ENCODE results near the gene CAVIN2. TPM values are rescaled to one million over a fixed set of nuclear protein-coding genes. Genes with fewer than 3 reads are reported as not detected.

The CAVIN2 gene
- total RNA-seq, 2 experiments from 2014 or later = 0.10 TPM; not detected in 1

- Histone ChIP-seq H3K4me2 (ENCODE audit: low read length) (no peak overlapping the region), H3K36me3 (ENCODE audit: insufficient read depth, low read length) (no peaks in the 10 kb centered on the region), H3K9me2 (ENCODE audit: insufficient read depth, low read length) (no peaks in the 10 kb centered on the region), H3K4me3 (ENCODE audit: low read depth, low read length, poor library complexity, severe bottlenecking) (no peak overlapping the region), H3K27ac (ENCODE audit: low read depth, low read length, poor library complexity, severe bottlenecking) (no peak overlapping the region), H3K79me2 (ENCODE audit: insufficient read depth, low read depth, low read length) (no peaks in the 10 kb centered on the region), H3K4me1 (ENCODE audit: insufficient read depth, low read length, poor library complexity, severe bottlenecking) (no peaks in the 10 kb centered on the region), H3K9me3 (ENCODE audit: low read length) (no peaks in the 10 kb centered on the region), H2AFZ (ENCODE audit: low read length) (no peak overlapping the region), H4K20me1 (ENCODE audit: insufficient read depth, low read length) (no peaks in the 10 kb centered on the region)
- no TSS peak for BruUV-seq (replicated peaks)
- intact Hi-C loops (cut with micrococcal nuclease; ENCODE audit: unreplicated experiment) = no loop called here
- ChIA-PET POLR2A (interaction anchor here (1.3 kb wide), 1 partner anchor 9 kb away, joined by 3 read pairs; no protein-coding TSS in a partner anchor), CTCF (ENCODE audit: unreplicated experiment) (no interaction called here)
- DNase-seq (ENCODE audit: low spot score) = no peak
- TF ChIP-seq CTCF (conservative IDR thresholded peaks at IDR 0.05; ENCODE audit: low read length) = no peak
- no peak for TF ChIP-seq EZH2phosphoT487 (IDR thresholded peaks at IDR 0.05; ENCODE audit: borderline replicate concordance, low read depth, low read length)
Observed at GRCh38 chr2:191824398-191824797, 22.5 kb downstream of the CAVIN2 start.

GRCh38 chr2:191821078-191821477 is 25.8 kb downstream of the CAVIN2 start:
- Histone ChIP-seq H3K9me3 (ENCODE audit: low read length) (no peaks in the 10 kb centered on the region), H2AFZ (ENCODE audit: low read length) (no peak overlapping the region), H3K4me2 (ENCODE audit: low read length) (no peak overlapping the region), H3K27ac (ENCODE audit: low read depth, low read length, poor library complexity, severe bottlenecking) (no peak overlapping the region), H3K4me1 (ENCODE audit: insufficient read depth, low read length, poor library complexity, severe bottlenecking) (no peaks in the 10 kb centered on the region), H3K9me2 (ENCODE audit: insufficient read depth, low read length) (no peaks in the 10 kb centered on the region), H3K4me3 (ENCODE audit: low read depth, low read length, poor library complexity, severe bottlenecking) (no peak overlapping the region), H4K20me1 (ENCODE audit: insufficient read depth, low read length) (no peaks in the 10 kb centered on the region), H3K36me3 (ENCODE audit: insufficient read depth, low read length) (no peaks in the 10 kb centered on the region), H3K79me2 (ENCODE audit: insufficient read depth, low read depth, low read length) (no peaks in the 10 kb centered on the region)
- intact Hi-C loops (cut with micrococcal nuclease; ENCODE audit: unreplicated experiment) = no loop called here
- DNase-seq (ENCODE audit: low spot score) = no peak
- ChIA-PET CTCF (ENCODE audit: unreplicated experiment) (interaction anchor here (0.8 kb wide), 1 partner anchor 21 kb away, joined by 3 read pairs; no protein-coding TSS in a partner anchor), POLR2A (no interaction called here)
- TF ChIP-seq EZH2phosphoT487 (IDR thresholded peaks at IDR 0.05; ENCODE audit: borderline replicate concordance, low read depth, low read length) = no peak
- no peak for TF ChIP-seq CTCF (conservative IDR thresholded peaks at IDR 0.05; ENCODE audit: low read length)
- no TSS peak for BruUV-seq (replicated peaks)

GRCh38 chr2:191818725-191819350 is 28.1 kb downstream of the CAVIN2 start:
- ChIA-PET POLR2A (interaction anchor here (1.0 kb wide), 1 partner anchor 42 kb away, joined by 3 read pairs; no protein-coding TSS in a partner anchor), CTCF (ENCODE audit: unreplicated experiment) (no interaction called here)
- no peaks in the 10 kb centered on the region for H4K20me1 ChIP-seq (ENCODE audit: insufficient read depth, low read length)
- no peak for DNase-seq (ENCODE audit: low spot score)
- no peaks in the 10 kb centered on the region for H3K79me2 ChIP-seq (ENCODE audit: insufficient read depth, low read depth, low read length)
- no peak overlapping the region for H3K4me2 ChIP-seq (ENCODE audit: low read length)
- no peaks in the 10 kb centered on the region for H3K36me3 ChIP-seq (ENCODE audit: insufficient read depth, low read length)
- no TSS peak for BruUV-seq (replicated peaks)
- H3K27ac ChIP-seq (ENCODE audit: low read depth, low read length, poor library complexity, severe bottlenecking) = no peak overlapping the region
- H2AFZ ChIP-seq (ENCODE audit: low read length) = no peak overlapping the region
- no peaks in the 10 kb centered on the region for H3K9me3 ChIP-seq (ENCODE audit: low read length)
- TF ChIP-seq CTCF (conservative IDR thresholded peaks at IDR 0.05; ENCODE audit: low read length) (no peak), EZH2phosphoT487 (IDR thresholded peaks at IDR 0.05; ENCODE audit: borderline replicate concordance, low read depth, low read length) (no peak)
- H3K4me3 ChIP-seq (ENCODE audit: low read depth, low read length, poor library complexity, severe bottlenecking) = no peak overlapping the region
- H3K9me2 ChIP-seq (ENCODE audit: insufficient read depth, low read length) = no peaks in the 10 kb centered on the region
- intact Hi-C loops (cut with micrococcal nuclease; ENCODE audit: unreplicated experiment) = no loop called here
- H3K4me1 ChIP-seq (ENCODE audit: insufficient read depth, low read length, poor library complexity, severe bottlenecking) = no peaks in the 10 kb centered on the region

All from OCI-LY7 (cell line).